Tibial nerve (tissue), 4 donors: ENCODE data around the gene TMEM185A. TPM values are rescaled to one million over a fixed set of nuclear protein-coding genes. Genes with fewer than 3 reads are reported as not detected.

ENCODE experiments used
- DNase-seq, 2 donors: peaks; one replicate each; pipeline ENCODE4 v3.0.0-alpha.2; 2019; ENCODE audit warnings: low spot score in 2 of 2
- H3K27ac ChIP-seq, 4 donors: fragments of 200-600 bp; sonication (generic) in 3 of 4; one replicate each; pipeline ENCODE4 v1.5.1; 2017 to 2019; ENCODE audit warnings: mild to moderate bottlenecking in 1 of 4
- H3K27me3 ChIP-seq, 2 donors: fragments of 200-600 bp; sonication (generic) in 1 of 2; one replicate each; pipeline versions ENCODE4 v1.5.1 to v1.6.0; 2017 to 2019
- H3K36me3 ChIP-seq, 3 donors: fragments of 200-600 bp; sonication (generic); one replicate each; pipeline ENCODE4 v1.5.1; 2018 to 2019
- H3K4me1 ChIP-seq, 4 donors: fragments of 200-600 bp; sonication (generic) in 3 of 4; one replicate each; pipeline ENCODE4 v1.5.1; 2017 to 2019
- H3K4me3 ChIP-seq, 4 donors: fragments of 200-600 bp; sonication (generic) in 3 of 4; one replicate each; pipeline ENCODE4 v1.5.1; 2017 to 2019; ENCODE audit warnings: mild to moderate bottlenecking in 1 of 4, moderate library complexity in 1 of 4
- H3K9me3 ChIP-seq, 4 donors: fragments of 200-600 bp; sonication (generic) in 3 of 4; one replicate each; pipeline ENCODE4 v1.5.1; 2017 to 2019
- CTCF ChIP-seq, 5 experiments: fragments of 200-600 bp in 3 of 5; fragments of 450-650 bp in 2 of 5; sonication (generic) in 3 of 5; IDR thresholded peaks; one replicate each; pipeline ENCODE4 v1.5.1; 2016 to 2019; ENCODE audit warnings: antibody characterized with exemption in 5 of 5, mild to moderate bottlenecking in 3 of 5, moderate library complexity in 2 of 5
- EP300 ChIP-seq, 2 donors: sonication (generic); formaldehyde crosslinking; IDR thresholded peaks; one replicate each; pipeline ENCODE4 v1.6.1; 2017; ENCODE audit warnings: antibody characterized with exemption in 2 of 2, mild to moderate bottlenecking in 1 of 2
- POLR2A ChIP-seq, 2 donors: fragments of 450-650 bp; IDR thresholded peaks; one replicate each; pipeline ENCODE4 v1.6.1; 2017; ENCODE audit warnings: antibody characterized with exemption in 2 of 2, mild to moderate bottlenecking in 2 of 2, moderate library complexity in 2 of 2
- WGBS, 2 donors: methylation state at CpG; one replicate each; pipeline ENCODE4 v1.1.5; 2018; 5-methylcytosine and 5-hydroxymethylcytosine counted together
- total RNA-seq, 4 donors: library from RNA; depleted of rRNA; stranded (reverse); fragments of >200 nt; gene quantifications; one replicate each; pipeline ENCODE4 v1.1.0, GENCODE V29; 2016

The TMEM185A gene
- total RNA-seq, 4 donors from 2014 or later = 14.7 to 29.1 (median 21.5) TPM

GRCh38 chrX:149652232-149652981 lies 20.8 kb upstream of the TMEM185A start:
- H3K4me1 ChIP-seq = no peaks in the 10 kb centered on the region
- H3K27me3 ChIP-seq = no peaks in the 10 kb centered on the region
- no peak overlapping the region for H3K4me3 ChIP-seq
- 65 to 100% methylated on average over 1 to 14 of the region's 16 CpGs for WGBS, 2 donors
- H3K27ac ChIP-seq = no peak overlapping the region
- TF ChIP-seq CTCF (IDR thresholded peaks at IDR 0.05) = no peak
- no peak for TF ChIP-seq EP300 (IDR thresholded peaks at IDR 0.05)
- no peak for TF ChIP-seq POLR2A (IDR thresholded peaks at IDR 0.05)
- no peak for DNase-seq
- no peaks in the 10 kb centered on the region for H3K9me3 ChIP-seq
- H3K36me3 ChIP-seq = no peaks in the 10 kb centered on the region

GRCh38 chrX:149650162-149650561 lies 18.6 kb upstream of the TMEM185A start:
- Histone ChIP-seq H3K36me3 (no peaks in the 10 kb centered on the region), H3K9me3 (no peaks in the 10 kb centered on the region), H3K27ac (no peak overlapping the region), H3K4me3 (no peak overlapping the region), H3K27me3 (no peaks in the 10 kb centered on the region), H3K4me1 (no peaks in the 10 kb centered on the region)
- no peak for DNase-seq
- WGBS, 2 donors = 81 to 92% methylated on average over 4 to 5 of the region's 5 CpGs
- TF ChIP-seq EP300 (IDR thresholded peaks at IDR 0.05) (no peak), POLR2A (IDR thresholded peaks at IDR 0.05) (no peak), CTCF (IDR thresholded peaks at IDR 0.05) (no peak)

GRCh38 chrX:149648932-149649331 lies 17.3 kb upstream of the TMEM185A start:
- Histone ChIP-seq H3K4me1 (no peaks in the 10 kb centered on the region), H3K27ac (no peak overlapping the region), H3K4me3 (no peak overlapping the region), H3K36me3 (no peaks in the 10 kb centered on the region), H3K27me3 (no peaks in the 10 kb centered on the region), H3K9me3 (no peaks in the 10 kb centered on the region)
- 83 to 95% methylated on average over 1 of the region's 1 CpG for WGBS, 2 donors
- no peak for DNase-seq
- no peak for TF ChIP-seq CTCF (IDR thresholded peaks at IDR 0.05)
- no peak for TF ChIP-seq EP300 (IDR thresholded peaks at IDR 0.05)
- TF ChIP-seq POLR2A (IDR thresholded peaks at IDR 0.05) = no peak

GRCh38 chrX:149647505-149647904 lies 15.9 kb upstream of the TMEM185A start:
- no peak for DNase-seq
- TF ChIP-seq CTCF (IDR thresholded peaks at IDR 0.05) = no peak
- TF ChIP-seq EP300 (IDR thresholded peaks at IDR 0.05) = no peak
- no peak for TF ChIP-seq POLR2A (IDR thresholded peaks at IDR 0.05)
- 85 to 100% methylated on average over 2 to 6 of the region's 6 CpGs for WGBS, 2 donors
- Histone ChIP-seq H3K27me3 (no peaks in the 10 kb centered on the region), H3K36me3 (no peaks in the 10 kb centered on the region), H3K9me3 (no peaks in the 10 kb centered on the region), H3K4me1 (no peaks in the 10 kb centered on the region), H3K4me3 (no peak overlapping the region), H3K27ac (no peak overlapping the region)

GRCh38 chrX:149643496-149643895 lies 11.9 kb upstream of the TMEM185A start:
- no peaks in the 10 kb centered on the region for H3K36me3 ChIP-seq
- TF ChIP-seq EP300 (IDR thresholded peaks at IDR 0.05) = no peak
- TF ChIP-seq CTCF (IDR thresholded peaks at IDR 0.05) = no peak
- DNase-seq = no peak
- 63 to 72% methylated on average over 4 of the region's 4 CpGs for WGBS, 2 donors
- no peak overlapping the region for H3K27ac ChIP-seq
- H3K9me3 ChIP-seq = no peaks in the 10 kb centered on the region
- H3K27me3 ChIP-seq = no peaks in the 10 kb centered on the region
- H3K4me3 ChIP-seq = no peak overlapping the region
- no peaks in the 10 kb centered on the region for H3K4me1 ChIP-seq
